H1 (cell line): ENCODE measurements around the gene C3orf20. TPM values are rescaled to one million over a fixed set of nuclear protein-coding genes. Genes with fewer than 3 reads are reported as not detected.

Experiments used
- CBX5 ChIP-seq: fragments of 300-800, 300-1000 bp; sonication (generic); IDR thresholded peaks from 2 replicates; pipeline ENCODE4 v1.7.1; 2016; ENCODE audit warnings: antibody characterized with exemption, low read length, low read depth
- HDAC2 ChIP-seq, 2 experiments: fragments of 300-600 bp in 1 of 2; sonication (generic) in 1 of 2; IDR thresholded peaks; 2 replicates each; pipeline ENCODE4 v1.6.1; 2011 to 2012; ENCODE audit warnings: low read depth in 2 of 2, low read length in 2 of 2, mild to moderate bottlenecking in 2 of 2, moderate library complexity in 2 of 2, borderline replicate concordance in 1 of 2, inconsistent platforms in 1 of 2
- PHF8 ChIP-seq: fragments of 200-600 bp; sonication (generic); conservative IDR thresholded peaks from 2 replicates; pipeline ENCODE4 v1.7.1; 2012; ENCODE audit warnings: low read depth, mild to moderate bottlenecking, inconsistent platforms, low read length, moderate library complexity
- POLR2AphosphoS5 ChIP-seq: IDR thresholded peaks from 2 replicates; pipeline ENCODE4 v1.6.1; 2011; ENCODE audit warnings: low read depth, low read length
- SUZ12 ChIP-seq: fragments of 200-600 bp; sonication (generic); IDR thresholded peaks from 2 replicates; pipeline ENCODE4 v1.6.1; 2012; ENCODE audit warnings: mild to moderate bottlenecking, inconsistent platforms, low read length, moderate library complexity, mixed read lengths
- TAF1 ChIP-seq: IDR thresholded peaks from 2 replicates; pipeline ENCODE4 v1.6.1; 2011; ENCODE audit warnings: mild to moderate bottlenecking, low read depth, low read length
- polyA plus RNA-seq, 7 experiments: library from polyadenylated mRNA; depleted of rRNA in 3 of 7; stranded (reverse) in 5 of 7; unstranded in 2 of 7; fragments of >200 nt in 5 of 7; fragments of 200-250 nt in 2 of 7; gene quantifications; 1 replicate in 5 of 7; 2 replicates in 1 of 7; 4 replicates in 1 of 7; pipeline versions ENCODE4 v1.2.1 to v1.2.3, GENCODE V29; 2011 to 2013; ENCODE audit warnings: missing spikeins in 2 of 7, mixed read lengths in 2 of 7
- total RNA-seq: library from RNA; stranded (reverse); fragmentation: NEBNext Ultra II Directional; extraction: Animal tissue kit (Norgen Biotek cat#: 25700); gene quantifications from 2 replicates; pipeline ENCODE4 v1.2.1, GENCODE V29; 2021
- TF ChIP-seq, protein P1 (sequence below): IDR thresholded peaks from 2 replicates; pipeline ENCODE4 v1.6.1; 2012; ENCODE audit warnings: low read length, inconsistent platforms
- TF ChIP-seq, protein P2 (sequence below): IDR thresholded peaks from 2 replicates; pipeline ENCODE4 v1.6.1; 2012; ENCODE audit warnings: inconsistent platforms

The C3orf20 gene
- total and polyA plus RNA-seq, 2 of the 8 experiments (the other 6 are each of a cell fraction or from before 2014, with no cell fraction given): not detected

DNA sequence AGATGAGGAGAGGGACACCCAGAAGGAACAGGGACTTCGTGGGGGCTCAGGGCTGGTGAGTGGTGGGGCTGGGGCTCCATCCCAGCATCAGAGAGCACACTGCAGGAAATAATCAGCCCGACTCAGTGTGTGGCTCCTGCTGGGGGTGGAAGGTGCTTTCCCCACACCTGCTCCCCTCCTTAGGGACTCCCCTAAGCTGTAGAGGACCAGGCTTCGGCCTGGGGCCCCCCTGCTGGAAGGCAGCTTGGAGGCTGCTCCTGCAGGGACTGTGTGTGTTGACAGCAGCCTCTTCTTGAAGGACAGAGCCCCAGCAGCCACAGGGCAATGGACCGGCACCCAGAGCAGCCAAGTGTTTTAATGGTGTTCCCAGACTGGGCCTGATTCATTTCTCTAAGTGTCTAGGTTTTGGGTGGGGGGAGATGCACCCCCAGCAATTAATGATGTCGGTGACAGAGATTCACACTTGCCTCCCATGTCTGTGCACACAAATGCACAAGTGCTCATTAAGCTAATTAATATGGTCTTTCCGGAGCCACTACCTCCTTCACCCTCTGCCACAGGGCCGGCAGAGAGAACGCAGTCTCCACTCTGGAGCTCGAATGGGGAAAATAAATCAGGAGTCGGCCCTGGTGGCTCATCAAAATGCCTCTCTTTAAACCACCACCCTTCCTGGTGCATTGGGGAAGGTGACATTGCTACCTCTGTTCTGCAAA lies 126.9 kb downstream of the C3orf20 start (continued):
- TF ChIP-seq, protein P1, sequence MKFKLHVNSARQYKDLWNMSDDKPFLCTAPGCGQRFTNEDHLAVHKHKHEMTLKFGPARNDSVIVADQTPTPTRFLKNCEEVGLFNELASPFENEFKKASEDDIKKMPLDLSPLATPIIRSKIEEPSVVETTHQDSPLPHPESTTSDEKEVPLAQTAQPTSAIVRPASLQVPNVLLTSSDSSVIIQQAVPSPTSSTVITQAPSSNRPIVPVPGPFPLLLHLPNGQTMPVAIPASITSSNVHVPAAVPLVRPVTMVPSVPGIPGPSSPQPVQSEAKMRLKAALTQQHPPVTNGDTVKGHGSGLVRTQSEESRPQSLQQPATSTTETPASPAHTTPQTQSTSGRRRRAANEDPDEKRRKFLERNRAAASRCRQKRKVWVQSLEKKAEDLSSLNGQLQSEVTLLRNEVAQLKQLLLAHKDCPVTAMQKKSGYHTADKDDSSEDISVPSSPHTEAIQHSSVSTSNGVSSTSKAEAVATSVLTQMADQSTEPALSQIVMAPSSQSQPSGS: no peak
- TF ChIP-seq CBX5: no peak
- TF ChIP-seq HDAC2 (IDR thresholded peaks at IDR 0.05; ENCODE audit: borderline replicate concordance in 1 of 2, low read depth in 2 of 2, low read length in 2 of 2): no peak
- no peak for TF ChIP-seq TAF1
- TF ChIP-seq PHF8: no peak
- TF ChIP-seq, protein P2, sequence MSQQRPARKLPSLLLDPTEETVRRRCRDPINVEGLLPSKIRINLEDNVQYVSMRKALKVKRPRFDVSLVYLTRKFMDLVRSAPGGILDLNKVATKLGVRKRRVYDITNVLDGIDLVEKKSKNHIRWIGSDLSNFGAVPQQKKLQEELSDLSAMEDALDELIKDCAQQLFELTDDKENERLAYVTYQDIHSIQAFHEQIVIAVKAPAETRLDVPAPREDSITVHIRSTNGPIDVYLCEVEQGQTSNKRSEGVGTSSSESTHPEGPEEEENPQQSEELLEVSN: no peak
- TF ChIP-seq SUZ12: no peak
- no peak for TF ChIP-seq POLR2AphosphoS5
